DOHH2 (cell line): ENCODE measurements around the gene PLCB2.

Experiments used
- H3F3A ChIP-seq: fragments of 200-600 bp; sonication (generic), shearing (Covaris generic); 2 replicates; pipeline ENCODE4 v1.6.0; 2016; ENCODE audit warnings: antibody characterized with exemption, mild to moderate bottlenecking; ENCODE audit not compliant: control insufficient read depth, insufficient read depth
- H3K27ac ChIP-seq: fragments of 200-600 bp; sonication (generic); 2 replicates; pipeline ENCODE4 v1.5.1; 2014; ENCODE audit warnings: low read depth, mild to moderate bottlenecking, low read length, moderate library complexity
- H3K27me3 ChIP-seq: fragments of 200-600 bp; sonication (generic); 2 replicates; pipeline ENCODE4 v1.6.1; 2014; ENCODE audit warnings: mild to moderate bottlenecking, low read length, mixed read lengths; ENCODE audit not compliant: control insufficient read depth
- H3K36me3 ChIP-seq: fragments of 200-600 bp; sonication (generic); 2 replicates; pipeline ENCODE4 v1.6.1; 2014; ENCODE audit warnings: mild to moderate bottlenecking, low read length, moderate library complexity, mixed read lengths; ENCODE audit not compliant: control insufficient read depth
- H3K4me1 ChIP-seq: fragments of 200-600 bp; sonication (generic); 2 replicates; pipeline ENCODE4 v1.6.1; 2014; ENCODE audit warnings: mild to moderate bottlenecking, low read length, mixed read lengths; ENCODE audit not compliant: control insufficient read depth
- H3K4me2 ChIP-seq: fragments of 200-600 bp; sonication (generic); 2 replicates; pipeline ENCODE4 v1.6.0; 2014; ENCODE audit warnings: mild to moderate bottlenecking, low read length, moderate library complexity
- H3K4me3 ChIP-seq: fragments of 200-600 bp; sonication (generic); 2 replicates; pipeline ENCODE4 v1.5.1; 2014; ENCODE audit warnings: mild to moderate bottlenecking, low read length, mixed read lengths
- H3K79me2 ChIP-seq: fragments of 200-600 bp; sonication (generic); 2 replicates; pipeline ENCODE4 v1.6.1; 2014; ENCODE audit warnings: mild to moderate bottlenecking, low read length, mixed read lengths; ENCODE audit not compliant: control insufficient read depth
- H3K9me2 ChIP-seq: fragments of 200-600 bp; sonication (generic); replicated peaks from 2 replicates; pipeline ENCODE4 v1.6.1; 2014; ENCODE audit warnings: mild to moderate bottlenecking, low read length, mixed read lengths; ENCODE audit not compliant: control insufficient read depth
- H3K9me3 ChIP-seq: fragments of 200-600 bp; sonication (generic); 2 replicates; pipeline ENCODE4 v1.6.1; 2014; ENCODE audit warnings: antibody characterized with exemption, low read length, mixed read lengths; ENCODE audit not compliant: control insufficient read depth, insufficient read depth
- H4K20me1 ChIP-seq: fragments of 200-600 bp; sonication (generic); 2 replicates; pipeline ENCODE4 v1.6.0; 2014; ENCODE audit warnings: low read depth, mild to moderate bottlenecking, antibody characterized with exemption, low read length, moderate library complexity; ENCODE audit not compliant: control insufficient read depth, insufficient read depth
- EZH2phosphoT487 ChIP-seq: fragments of 200-600 bp; sonication (generic); IDR thresholded peaks from 2 replicates; pipeline ENCODE4 v1.6.1; 2017; ENCODE audit warnings: borderline replicate concordance, mild to moderate bottlenecking, antibody characterized with exemption, low read length, moderate library complexity, mixed read lengths
- TF ChIP-seq, protein P1 (sequence below): fragments of 200-600 bp; sonication (generic); IDR thresholded peaks from one replicate; pipeline ENCODE4 v1.5.1; 2014; ENCODE audit warnings: antibody characterized with exemption, mild to moderate bottlenecking, low read depth, low read length; ENCODE audit not compliant: poor library complexity, severe bottlenecking

PLCB2 gene

DNA sequence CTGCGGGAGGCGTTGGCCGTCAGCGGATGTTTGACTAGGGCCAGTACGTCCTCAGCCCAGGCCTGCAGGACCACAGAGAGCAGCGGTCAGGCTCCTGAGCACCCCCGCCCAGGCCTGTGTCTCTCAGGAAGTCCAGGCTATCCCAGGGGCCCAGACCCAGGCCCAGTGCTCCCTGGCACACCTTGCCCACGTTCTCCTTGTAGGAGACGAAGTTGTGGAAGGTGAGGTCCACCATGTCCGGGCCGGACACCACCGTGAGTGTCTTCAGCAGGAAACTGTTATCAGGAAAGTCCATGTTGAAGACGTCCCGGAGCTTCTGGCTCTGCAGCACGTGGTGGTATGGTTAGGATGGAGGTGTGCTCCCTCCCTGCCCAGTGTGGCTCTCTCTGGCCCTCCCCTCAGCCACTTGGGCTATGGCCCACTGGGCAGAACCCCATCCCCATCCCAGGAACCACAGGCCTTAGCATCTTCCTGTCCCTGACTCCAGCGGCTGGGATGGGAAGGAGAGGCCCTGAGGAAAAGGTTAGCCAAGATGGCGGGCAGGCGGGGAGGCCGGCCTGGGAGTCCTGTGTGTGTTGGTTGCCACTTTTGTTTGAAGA is 5.3 kb downstream of the PLCB2 start:
- H3K27ac ChIP-seq, result no peak overlapping the region
- H3K36me3 ChIP-seq, result no peaks in the 10 kb centered on the region
- H3K79me2 ChIP-seq, result no peaks in the 10 kb centered on the region
- no peaks in the 10 kb centered on the region for H3K9me2 ChIP-seq
- no peaks in the 10 kb centered on the region for H3K27me3 ChIP-seq
- no peaks in the 10 kb centered on the region for H3K9me3 ChIP-seq
- TF ChIP-seq EZH2phosphoT487, result no peak
- TF ChIP-seq, protein P1, sequence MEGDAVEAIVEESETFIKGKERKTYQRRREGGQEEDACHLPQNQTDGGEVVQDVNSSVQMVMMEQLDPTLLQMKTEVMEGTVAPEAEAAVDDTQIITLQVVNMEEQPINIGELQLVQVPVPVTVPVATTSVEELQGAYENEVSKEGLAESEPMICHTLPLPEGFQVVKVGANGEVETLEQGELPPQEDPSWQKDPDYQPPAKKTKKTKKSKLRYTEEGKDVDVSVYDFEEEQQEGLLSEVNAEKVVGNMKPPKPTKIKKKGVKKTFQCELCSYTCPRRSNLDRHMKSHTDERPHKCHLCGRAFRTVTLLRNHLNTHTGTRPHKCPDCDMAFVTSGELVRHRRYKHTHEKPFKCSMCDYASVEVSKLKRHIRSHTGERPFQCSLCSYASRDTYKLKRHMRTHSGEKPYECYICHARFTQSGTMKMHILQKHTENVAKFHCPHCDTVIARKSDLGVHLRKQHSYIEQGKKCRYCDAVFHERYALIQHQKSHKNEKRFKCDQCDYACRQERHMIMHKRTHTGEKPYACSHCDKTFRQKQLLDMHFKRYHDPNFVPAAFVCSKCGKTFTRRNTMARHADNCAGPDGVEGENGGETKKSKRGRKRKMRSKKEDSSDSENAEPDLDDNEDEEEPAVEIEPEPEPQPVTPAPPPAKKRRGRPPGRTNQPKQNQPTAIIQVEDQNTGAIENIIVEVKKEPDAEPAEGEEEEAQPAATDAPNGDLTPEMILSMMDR, result no peak
- H3K4me1 ChIP-seq, result peaks cover 9% of the 10 kb centered on the region
- no peaks in the 10 kb centered on the region for H4K20me1 ChIP-seq
- no peak overlapping the region for H3K4me3 ChIP-seq
- no peak overlapping the region for H3K4me2 ChIP-seq
- H3F3A ChIP-seq, result no peaks in the 10 kb centered on the region

DNA sequence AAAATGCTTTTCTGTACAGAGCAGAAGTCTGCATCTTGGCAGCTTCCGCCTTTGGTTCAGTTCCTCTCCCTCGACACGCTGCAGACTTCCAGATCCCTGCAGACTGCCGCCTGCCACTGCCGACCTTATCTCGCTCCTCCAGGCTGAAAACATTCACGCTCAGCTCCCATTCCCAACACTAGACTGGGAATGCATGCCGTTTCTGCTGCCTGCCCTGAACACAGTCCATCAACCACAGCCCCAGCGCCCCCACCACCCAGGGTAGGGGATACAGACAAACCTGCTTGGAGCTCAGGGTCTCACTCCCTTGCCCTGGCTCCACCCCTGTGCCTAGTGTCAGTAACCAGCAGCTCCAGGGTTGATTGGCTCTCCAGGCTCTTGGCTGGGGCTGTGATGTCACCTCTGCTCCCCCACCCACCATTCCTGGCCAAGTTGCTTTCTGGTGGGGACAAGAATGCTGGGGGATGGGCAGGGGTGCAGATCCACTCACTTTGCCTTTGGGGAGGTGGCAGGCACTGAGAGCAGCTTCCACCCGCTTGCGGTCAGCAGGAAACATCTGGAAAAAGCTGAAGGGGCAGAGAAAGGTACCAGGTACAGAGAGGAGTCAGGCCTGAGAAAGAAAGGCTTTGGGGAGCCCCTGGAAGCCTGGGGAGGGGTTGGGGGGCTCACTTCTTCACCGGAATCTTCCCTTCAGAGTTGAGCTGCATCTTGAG is 6.1 kb downstream of the PLCB2 start:
- Histone ChIP-seq H3F3A (no peaks in the 10 kb centered on the region), H4K20me1 (no peaks in the 10 kb centered on the region), H3K27me3 (no peaks in the 10 kb centered on the region), H3K4me3 (no peak overlapping the region), H3K9me3 (no peaks in the 10 kb centered on the region), H3K4me2 (no peak overlapping the region), H3K4me1 (peaks cover under 1% of the 10 kb centered on the region; the same call in 1 of the 2 replicates), H3K27ac (no peak overlapping the region), H3K36me3 (no peaks in the 10 kb centered on the region), H3K9me2 (no peaks in the 10 kb centered on the region), H3K79me2 (no peaks in the 10 kb centered on the region)
- no peak for TF ChIP-seq EZH2phosphoT487
- TF ChIP-seq, protein P1, result no peak

DNA sequence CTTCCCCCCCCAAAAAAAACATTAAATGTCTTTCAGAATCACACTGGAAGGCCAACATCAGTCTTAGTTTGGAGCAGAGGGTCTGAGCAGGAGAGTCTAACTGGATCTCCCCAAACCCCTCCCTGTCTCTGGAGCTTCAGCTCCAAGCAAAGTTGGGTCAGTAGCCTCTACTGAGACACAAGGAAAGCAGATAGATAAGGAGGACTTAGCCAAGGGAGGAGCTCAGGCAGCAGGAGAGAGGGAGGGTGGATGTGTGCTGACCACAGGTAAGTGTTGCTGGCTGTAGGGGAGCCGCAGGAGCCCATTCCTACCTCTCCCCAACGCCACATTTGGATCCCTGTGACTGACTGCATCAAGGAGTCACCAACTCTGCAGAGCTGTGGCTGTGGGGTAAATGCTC is 7.0 kb downstream of the PLCB2 start:
- Histone ChIP-seq H3K36me3 (no peaks in the 10 kb centered on the region), H3K9me3 (no peaks in the 10 kb centered on the region), H3K4me1 (no peaks in the 10 kb centered on the region), H3K27ac (no peak overlapping the region), H3K4me3 (no peak overlapping the region), H3F3A (no peaks in the 10 kb centered on the region), H4K20me1 (no peaks in the 10 kb centered on the region), H3K4me2 (no peak overlapping the region), H3K9me2 (no peaks in the 10 kb centered on the region), H3K27me3 (no peaks in the 10 kb centered on the region), H3K79me2 (no peaks in the 10 kb centered on the region)
- TF ChIP-seq, protein P1, result no peak
- no peak for TF ChIP-seq EZH2phosphoT487
